ENCODE results near the gene TMEM17.

TMEM17 gene

GRCh38 chr2:62465741-62466502 is 40.1 kb downstream of the TMEM17 start:
- H3K4me3 ChIP-seq (ENCODE audit: low read depth, low read length) = no peak overlapping the region
- no peak for TF ChIP-seq CTCF (IDR thresholded peaks at IDR 0.05; ENCODE audit: borderline replicate concordance, insufficient read depth, low read depth, low read length)

- no peak for TF ChIP-seq CTCF (IDR thresholded peaks at IDR 0.05; ENCODE audit: borderline replicate concordance, insufficient read depth, low read depth, low read length)
- no peak overlapping the region for H3K4me3 ChIP-seq (ENCODE audit: low read depth, low read length)
Measured at GRCh38 chr2:62465039-62465740, 40.8 kb downstream of the TMEM17 start.

- no peak for TF ChIP-seq CTCF (IDR thresholded peaks at IDR 0.05; ENCODE audit: borderline replicate concordance, insufficient read depth, low read depth, low read length)
- H3K4me3 ChIP-seq (ENCODE audit: low read depth, low read length) = no peak overlapping the region
Measured at GRCh38 chr2:62464221-62465007, 41.6 kb downstream of the TMEM17 start.

GRCh38 chr2:62462211-62462610 is 43.8 kb downstream of the TMEM17 start:
- TF ChIP-seq CTCF (IDR thresholded peaks at IDR 0.05; ENCODE audit: borderline replicate concordance, insufficient read depth, low read depth, low read length) = no peak
- H3K4me3 ChIP-seq (ENCODE audit: low read depth, low read length) = no peak overlapping the region

GRCh38 chr2:62461707-62462106 is 44.3 kb downstream of the TMEM17 start:
- H3K4me3 ChIP-seq (ENCODE audit: low read depth, low read length) = no peak overlapping the region
- no peak for TF ChIP-seq CTCF (IDR thresholded peaks at IDR 0.05; ENCODE audit: borderline replicate concordance, insufficient read depth, low read depth, low read length)

GRCh38 chr2:62461017-62461553 is 44.9 kb downstream of the TMEM17 start:
- no peak for TF ChIP-seq CTCF (IDR thresholded peaks at IDR 0.05; ENCODE audit: borderline replicate concordance, insufficient read depth, low read depth, low read length)
- no peak overlapping the region for H3K4me3 ChIP-seq (ENCODE audit: low read depth, low read length)
